GM23338 (cell line): ENCODE results near the gene CDYL. TPM values are rescaled to one million over a fixed set of nuclear protein-coding genes. Genes with fewer than 3 reads are reported as not detected.

ENCODE experiments used
- ATAC-seq: fragments of 200-7000 bp; cut with Tn5 transposase; 3 replicates; pipeline ENCODE4 v1.9.1; 2020
- DNase-seq: peaks from one replicate; pipeline ENCODE4 v3.0.0-alpha.2; 2015; ENCODE audit warnings: low spot score
- H2AFZ ChIP-seq: fragments of 200-600 bp; sonication (generic); 2 replicates; pipeline ENCODE4 v1.8.0; 2016; ENCODE audit warnings: antibody characterized with exemption, mild to moderate bottlenecking, moderate library complexity
- H3F3A ChIP-seq: fragments of 200-600 bp; sonication (generic); replicated peaks from 2 replicates; pipeline ENCODE4 v1.8.0; 2017; ENCODE audit warnings: antibody characterized with exemption, mixed run types, low read depth
- H3K27ac ChIP-seq: fragments of 200-600 bp; sonication (generic); 2 replicates; pipeline ENCODE4 v1.6.1; 2016; ENCODE audit warnings: low read depth
- H3K27me3 ChIP-seq: fragments of 200-600 bp; sonication (generic); 2 replicates; pipeline ENCODE4 v1.8.0; 2016; ENCODE audit warnings: mild to moderate bottlenecking, mixed run types, moderate library complexity; ENCODE audit not compliant: insufficient read depth
- H3K36me3 ChIP-seq: fragments of 200-600 bp; sonication (generic); 2 replicates; pipeline ENCODE4 v1.8.0; 2016; ENCODE audit warnings: mild to moderate bottlenecking; ENCODE audit not compliant: insufficient read depth
- H3K4me1 ChIP-seq: fragments of 200-600 bp; sonication (generic); 2 replicates; pipeline ENCODE4 v1.8.0; 2016; ENCODE audit warnings: mild to moderate bottlenecking, moderate library complexity; ENCODE audit not compliant: insufficient read depth
- H3K4me2 ChIP-seq: fragments of 200-600 bp; sonication (generic); 2 replicates; pipeline ENCODE4 v1.7.1; 2017; ENCODE audit warnings: mixed run types
- H3K4me3 ChIP-seq: fragments of 200-600 bp; sonication (generic); 2 replicates; pipeline ENCODE4 v1.6.1; 2016; ENCODE audit warnings: mixed run types
- H3K79me2 ChIP-seq: fragments of 200-600 bp; sonication (generic); replicated peaks from 2 replicates; pipeline ENCODE4 v1.8.0; 2017; ENCODE audit warnings: mild to moderate bottlenecking; ENCODE audit not compliant: insufficient read depth
- H3K9me2 ChIP-seq: fragments of 200-600 bp; sonication (generic); 2 replicates; pipeline ENCODE4 v1.8.0; 2017; ENCODE audit not compliant: insufficient read depth
- H4K20me1 ChIP-seq: fragments of 200-600 bp; sonication (generic); replicated peaks from 2 replicates; pipeline ENCODE4 v1.8.0; 2017; ENCODE audit warnings: mild to moderate bottlenecking; ENCODE audit not compliant: insufficient read depth
- H3K27ac Mint-ChIP-seq: 2 replicates; pipeline ENCODE4 v1.8.0; 2020; ENCODE audit warnings: inconsistent platforms, mild to moderate bottlenecking, moderate library complexity, mixed read lengths
- H3K27me3 Mint-ChIP-seq: 3 replicates; pipeline ENCODE4 v1.8.0; 2022; ENCODE audit warnings: low read depth, mild to moderate bottlenecking, moderate library complexity, mixed read lengths, inconsistent platforms; ENCODE audit not compliant: insufficient read depth, poor library complexity
- H3K36me3 Mint-ChIP-seq: 3 replicates; pipeline ENCODE4 v1.8.0; 2021; ENCODE audit warnings: low read depth, mild to moderate bottlenecking, inconsistent platforms, moderate library complexity, mixed read lengths
- H3K4me1 Mint-ChIP-seq: 3 replicates; pipeline ENCODE4 v1.8.0; 2020; ENCODE audit warnings: mild to moderate bottlenecking, inconsistent platforms, mixed read lengths
- H3K4me3 Mint-ChIP-seq: 3 replicates; pipeline ENCODE4 v1.8.0; 2021; ENCODE audit warnings: moderate library complexity, mild to moderate bottlenecking, inconsistent platforms, mixed read lengths
- H3K9me3 Mint-ChIP-seq: 3 replicates; pipeline ENCODE4 v1.8.0; 2020; ENCODE audit warnings: moderate library complexity, mild to moderate bottlenecking, inconsistent platforms, mixed read lengths
- JUNB ChIP-seq: IDR thresholded peaks from one replicate; pipeline ENCODE4 v1.6.1; 2016; ENCODE audit warnings: antibody characterized with exemption; ENCODE audit not compliant: unreplicated experiment
- STAT1 ChIP-seq: IDR thresholded peaks from one replicate; pipeline ENCODE4 v1.6.1; 2016; ENCODE audit warnings: antibody characterized with exemption; ENCODE audit not compliant: unreplicated experiment
- ZNF114 ChIP-seq: fragments of 250-450 bp; sonication (Bioruptor Pico); IDR thresholded peaks from 2 replicates; pipeline ENCODE4 v1.5.0; 2020; ENCODE audit warnings: mild to moderate bottlenecking, moderate library complexity
- polyA plus RNA-seq: library from polyadenylated mRNA; unstranded; fragments of >200 nt; fragmentation: Nextera tagmentation; extraction: Ambion mirVana; gene quantifications from 2 replicates; pipeline ENCODE4 v1.2.1, GENCODE V29; 2016
- total RNA-seq: library from RNA; depleted of rRNA; stranded (reverse); fragments of >200 nt; shearing (Covaris generic); gene quantifications from 2 replicates; pipeline ENCODE4 v1.2.3, GENCODE V29; 2014
- TF ChIP-seq, protein P1 (sequence below): fragments of 250-450 bp; sonication (Bioruptor Pico); IDR thresholded peaks from 2 replicates; pipeline ENCODE4 v1.5.0; 2020; ENCODE audit warnings: mild to moderate bottlenecking, moderate library complexity

Gene CDYL
- total and polyA plus RNA-seq, 2 experiments from 2014 or later, result 67.2 to 128 TPM

DNA sequence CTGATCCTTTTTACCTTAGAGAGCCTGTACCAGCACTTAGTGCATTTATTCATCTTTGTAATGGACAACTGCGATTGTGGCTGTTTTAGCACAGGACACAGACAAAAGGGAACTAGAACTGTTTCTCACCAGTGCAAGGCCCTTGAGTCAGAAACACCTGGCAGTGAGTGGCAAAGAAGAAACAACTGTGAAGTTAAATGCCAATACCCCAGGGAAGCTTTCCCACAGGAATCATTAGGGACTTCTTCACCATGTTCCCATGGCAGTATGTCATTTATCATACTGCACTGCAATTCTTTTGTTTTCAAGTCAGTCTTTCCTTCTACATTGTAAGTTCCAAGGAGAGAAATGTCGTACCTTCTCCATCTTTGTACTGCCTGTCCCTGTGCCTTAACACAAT lies 28.6 kb upstream of the CDYL start:
- H3K27me3 Mint-ChIP-seq, result peaks cover 8% of the 10 kb centered on the region
- H3K4me3 Mint-ChIP-seq, result no peak overlapping the region

More for the DNA sequence above, 28.6 kb upstream of the CDYL start:
- DNase-seq (no peak), ATAC-seq (no peak)
- no peaks in the 10 kb centered on the region for H3K9me3 Mint-ChIP-seq
- no peak overlapping the region for H3K4me2 ChIP-seq
- no peaks in the 10 kb centered on the region for H3K9me2 ChIP-seq
- H3K27me3 ChIP-seq, result peaks cover 6% of the 10 kb centered on the region; the same call in 1 of the 2 replicates
- H3K27ac Mint-ChIP-seq, result no peak overlapping the region
- H3K79me2 ChIP-seq, result no peaks in the 10 kb centered on the region
- peaks cover 13% of the 10 kb centered on the region; the same call in 1 of the 2 replicates for H3K4me1 ChIP-seq
- H3F3A ChIP-seq, result no peaks in the 10 kb centered on the region
- H3K4me3 ChIP-seq, result no peak overlapping the region
- no peaks in the 10 kb centered on the region for H3K36me3 Mint-ChIP-seq
- H2AFZ ChIP-seq, result no peak overlapping the region
- peaks cover 13% of the 10 kb centered on the region for H3K4me1 Mint-ChIP-seq
- H3K36me3 ChIP-seq, result no peaks in the 10 kb centered on the region
- H4K20me1 ChIP-seq, result no peaks in the 10 kb centered on the region
- TF ChIP-seq ZNF114 (CRISPR knock-in tag), result no peak
- TF ChIP-seq, protein P1, sequence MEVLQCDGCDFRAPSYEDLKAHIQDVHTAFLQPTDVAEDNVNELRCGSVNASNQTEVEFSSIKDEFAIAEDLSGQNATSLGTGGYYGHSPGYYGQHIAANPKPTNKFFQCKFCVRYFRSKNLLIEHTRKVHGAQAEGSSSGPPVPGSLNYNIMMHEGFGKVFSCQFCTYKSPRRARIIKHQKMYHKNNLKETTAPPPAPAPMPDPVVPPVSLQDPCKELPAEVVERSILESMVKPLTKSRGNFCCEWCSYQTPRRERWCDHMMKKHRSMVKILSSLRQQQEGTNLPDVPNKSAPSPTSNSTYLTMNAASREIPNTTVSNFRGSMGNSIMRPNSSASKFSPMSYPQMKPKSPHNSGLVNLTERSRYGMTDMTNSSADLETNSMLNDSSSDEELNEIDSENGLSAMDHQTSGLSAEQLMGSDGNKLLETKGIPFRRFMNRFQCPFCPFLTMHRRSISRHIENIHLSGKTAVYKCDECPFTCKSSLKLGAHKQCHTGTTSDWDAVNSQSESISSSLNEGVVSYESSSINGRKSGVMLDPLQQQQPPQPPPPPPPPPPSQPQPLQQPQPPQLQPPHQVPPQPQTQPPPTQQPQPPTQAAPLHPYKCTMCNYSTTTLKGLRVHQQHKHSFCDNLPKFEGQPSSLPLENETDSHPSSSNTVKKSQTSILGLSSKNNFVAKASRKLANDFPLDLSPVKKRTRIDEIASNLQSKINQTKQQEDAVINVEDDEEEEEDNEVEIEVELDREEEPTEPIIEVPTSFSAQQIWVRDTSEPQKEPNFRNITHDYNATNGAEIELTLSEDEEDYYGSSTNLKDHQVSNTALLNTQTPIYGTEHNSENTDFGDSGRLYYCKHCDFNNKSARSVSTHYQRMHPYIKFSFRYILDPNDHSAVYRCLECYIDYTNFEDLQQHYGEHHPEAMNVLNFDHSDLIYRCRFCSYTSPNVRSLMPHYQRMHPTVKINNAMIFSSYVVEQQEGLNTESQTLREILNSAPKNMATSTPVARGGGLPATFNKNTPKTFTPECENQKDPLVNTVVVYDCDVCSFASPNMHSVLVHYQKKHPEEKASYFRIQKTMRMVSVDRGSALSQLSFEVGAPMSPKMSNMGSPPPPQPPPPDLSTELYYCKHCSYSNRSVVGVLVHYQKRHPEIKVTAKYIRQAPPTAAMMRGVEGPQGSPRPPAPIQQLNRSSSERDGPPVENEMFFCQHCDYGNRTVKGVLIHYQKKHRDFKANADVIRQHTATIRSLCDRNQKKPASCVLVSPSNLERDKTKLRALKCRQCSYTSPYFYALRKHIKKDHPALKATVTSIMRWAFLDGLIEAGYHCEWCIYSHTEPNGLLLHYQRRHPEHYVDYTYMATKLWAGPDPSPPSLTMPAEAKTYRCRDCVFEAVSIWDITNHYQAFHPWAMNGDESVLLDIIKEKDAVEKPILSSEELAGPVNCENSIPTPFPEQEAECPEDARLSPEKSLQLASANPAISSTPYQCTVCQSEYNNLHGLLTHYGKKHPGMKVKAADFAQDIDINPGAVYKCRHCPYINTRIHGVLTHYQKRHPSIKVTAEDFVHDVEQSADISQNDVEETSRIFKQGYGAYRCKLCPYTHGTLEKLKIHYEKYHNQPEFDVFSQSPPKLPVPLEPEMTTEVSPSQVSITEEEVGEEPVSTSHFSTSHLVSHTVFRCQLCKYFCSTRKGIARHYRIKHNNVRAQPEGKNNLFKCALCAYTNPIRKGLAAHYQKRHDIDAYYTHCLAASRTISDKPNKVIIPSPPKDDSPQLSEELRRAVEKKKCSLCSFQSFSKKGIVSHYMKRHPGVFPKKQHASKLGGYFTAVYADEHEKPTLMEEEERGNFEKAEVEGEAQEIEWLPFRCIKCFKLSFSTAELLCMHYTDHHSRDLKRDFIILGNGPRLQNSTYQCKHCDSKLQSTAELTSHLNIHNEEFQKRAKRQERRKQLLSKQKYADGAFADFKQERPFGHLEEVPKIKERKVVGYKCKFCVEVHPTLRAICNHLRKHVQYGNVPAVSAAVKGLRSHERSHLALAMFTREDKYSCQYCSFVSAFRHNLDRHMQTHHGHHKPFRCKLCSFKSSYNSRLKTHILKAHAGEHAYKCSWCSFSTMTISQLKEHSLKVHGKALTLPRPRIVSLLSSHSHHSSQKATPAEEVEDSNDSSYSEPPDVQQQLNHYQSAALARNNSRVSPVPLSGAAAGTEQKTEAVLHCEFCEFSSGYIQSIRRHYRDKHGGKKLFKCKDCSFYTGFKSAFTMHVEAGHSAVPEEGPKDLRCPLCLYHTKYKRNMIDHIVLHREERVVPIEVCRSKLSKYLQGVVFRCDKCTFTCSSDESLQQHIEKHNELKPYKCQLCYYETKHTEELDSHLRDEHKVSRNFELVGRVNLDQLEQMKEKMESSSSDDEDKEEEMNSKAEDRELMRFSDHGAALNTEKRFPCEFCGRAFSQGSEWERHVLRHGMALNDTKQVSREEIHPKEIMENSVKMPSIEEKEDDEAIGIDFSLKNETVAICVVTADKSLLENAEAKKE (CRISPR knock-in tag), result no peak
- no peak for TF ChIP-seq JUNB
- no peak for TF ChIP-seq STAT1
- no peak overlapping the region for H3K27ac ChIP-seq
